ENCODE results near the gene STX11.

DNA sequence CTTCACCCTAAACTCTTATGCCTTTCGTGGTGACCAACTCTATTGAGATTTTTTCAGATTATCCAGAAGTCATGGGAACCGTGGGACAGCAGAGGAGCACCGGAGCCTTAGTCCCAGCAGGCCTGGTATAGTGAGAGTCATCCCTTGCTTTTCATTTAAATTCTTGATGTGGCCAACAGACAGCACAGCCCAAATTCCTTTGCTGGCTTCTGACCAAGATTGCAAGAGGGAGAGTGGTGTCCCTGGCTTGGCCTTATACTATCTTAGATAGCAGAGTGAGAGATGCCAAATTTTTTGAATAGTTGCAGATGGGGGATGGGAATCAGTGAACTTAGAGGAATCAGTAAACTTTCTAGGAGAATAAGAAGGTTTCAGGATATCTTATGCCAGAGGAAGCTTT lies 7.8 kb downstream of the STX11 start:
- TF ChIP-seq, protein P1, sequence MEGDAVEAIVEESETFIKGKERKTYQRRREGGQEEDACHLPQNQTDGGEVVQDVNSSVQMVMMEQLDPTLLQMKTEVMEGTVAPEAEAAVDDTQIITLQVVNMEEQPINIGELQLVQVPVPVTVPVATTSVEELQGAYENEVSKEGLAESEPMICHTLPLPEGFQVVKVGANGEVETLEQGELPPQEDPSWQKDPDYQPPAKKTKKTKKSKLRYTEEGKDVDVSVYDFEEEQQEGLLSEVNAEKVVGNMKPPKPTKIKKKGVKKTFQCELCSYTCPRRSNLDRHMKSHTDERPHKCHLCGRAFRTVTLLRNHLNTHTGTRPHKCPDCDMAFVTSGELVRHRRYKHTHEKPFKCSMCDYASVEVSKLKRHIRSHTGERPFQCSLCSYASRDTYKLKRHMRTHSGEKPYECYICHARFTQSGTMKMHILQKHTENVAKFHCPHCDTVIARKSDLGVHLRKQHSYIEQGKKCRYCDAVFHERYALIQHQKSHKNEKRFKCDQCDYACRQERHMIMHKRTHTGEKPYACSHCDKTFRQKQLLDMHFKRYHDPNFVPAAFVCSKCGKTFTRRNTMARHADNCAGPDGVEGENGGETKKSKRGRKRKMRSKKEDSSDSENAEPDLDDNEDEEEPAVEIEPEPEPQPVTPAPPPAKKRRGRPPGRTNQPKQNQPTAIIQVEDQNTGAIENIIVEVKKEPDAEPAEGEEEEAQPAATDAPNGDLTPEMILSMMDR (conservative IDR thresholded peaks at IDR 0.05), result no peak
- TF ChIP-seq EZH2 (IDR thresholded peaks at IDR 0.05; ENCODE audit: low read depth), result no peak
